HG03575 (cell line): Measurements from ENCODE around the gene PRMT3.

ENCODE experiments used
- ATAC-seq: cut with Tn5 transposase; IDR thresholded peaks from one replicate; pipeline ENCODE4 v1.9.1; 2021; ENCODE audit not compliant: unreplicated experiment, insufficient number of reproducible peaks, low FRiP score; ENCODE audit errors: extremely low read depth

Gene PRMT3

DNA sequence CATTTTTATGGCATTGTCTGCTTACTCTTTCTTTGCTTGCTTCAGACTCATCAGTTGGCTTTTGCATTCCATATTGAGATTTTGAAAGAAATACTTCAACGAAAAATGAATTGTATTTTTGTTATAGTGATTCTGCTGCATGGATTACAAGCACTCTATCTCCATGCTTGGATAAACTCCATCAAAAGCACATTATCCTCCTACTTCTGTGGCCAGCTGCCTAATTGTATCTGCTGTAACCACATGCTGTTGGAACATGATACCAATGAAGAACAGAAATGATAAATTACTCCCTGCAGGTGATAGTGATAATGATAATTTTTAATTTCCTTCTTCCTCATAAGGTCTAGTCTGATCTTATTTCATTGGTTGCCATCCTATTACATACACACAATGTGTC is 100.8 kb downstream of the PRMT3 start:
- no peak for ATAC-seq

DNA sequence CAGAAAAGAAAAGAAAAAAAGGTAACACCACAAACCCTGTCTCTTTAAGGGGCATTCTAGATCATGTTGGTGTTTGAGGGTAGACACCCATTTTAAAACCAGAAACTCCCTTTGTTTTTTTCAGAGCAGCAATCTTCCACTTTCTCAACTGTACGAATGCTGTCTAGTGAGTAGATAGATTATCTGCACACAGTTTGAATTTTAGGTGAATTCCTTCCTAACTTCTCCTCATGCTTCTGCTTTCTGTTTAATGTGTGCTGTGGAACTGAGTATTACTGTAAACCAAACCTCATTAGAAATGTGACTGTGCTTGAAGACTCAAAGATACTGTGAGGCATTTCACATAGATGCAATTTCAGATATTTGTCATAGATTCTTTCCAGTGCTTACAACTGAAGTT is 102.4 kb downstream of the PRMT3 start:
- ATAC-seq, result peak; percentile 73

GRCh38 chr11:20493340-20493739 is 105.8 kb downstream of the PRMT3 start:
- no peak for ATAC-seq

- no peak for ATAC-seq
These were observed 109.7 kb downstream of the PRMT3 start for GRCh38 chr11:20497124-20497792.

- ATAC-seq, result no peak
These were observed 113.7 kb downstream of the PRMT3 start for GRCh38 chr11:20501252-20501651.

DNA sequence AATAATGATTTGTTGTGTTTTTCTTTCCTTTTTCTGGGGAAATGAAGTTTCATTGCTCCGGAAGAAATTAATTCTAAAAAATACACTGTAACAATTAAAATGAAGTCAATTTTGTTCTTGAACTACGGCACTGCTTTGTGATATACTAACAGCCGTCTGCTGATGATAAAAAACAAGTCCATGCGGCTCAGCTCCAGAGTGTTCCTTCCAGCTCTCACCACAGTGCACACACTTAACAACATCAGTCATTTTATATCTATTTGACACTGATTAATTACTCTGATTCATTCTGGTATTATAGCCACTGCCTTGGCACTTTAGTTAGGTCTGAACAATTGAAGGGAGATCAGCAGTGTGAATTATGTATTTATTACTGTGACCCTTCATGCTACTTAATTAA is 114.5 kb downstream of the PRMT3 start:
- no peak for ATAC-seq

DNA sequence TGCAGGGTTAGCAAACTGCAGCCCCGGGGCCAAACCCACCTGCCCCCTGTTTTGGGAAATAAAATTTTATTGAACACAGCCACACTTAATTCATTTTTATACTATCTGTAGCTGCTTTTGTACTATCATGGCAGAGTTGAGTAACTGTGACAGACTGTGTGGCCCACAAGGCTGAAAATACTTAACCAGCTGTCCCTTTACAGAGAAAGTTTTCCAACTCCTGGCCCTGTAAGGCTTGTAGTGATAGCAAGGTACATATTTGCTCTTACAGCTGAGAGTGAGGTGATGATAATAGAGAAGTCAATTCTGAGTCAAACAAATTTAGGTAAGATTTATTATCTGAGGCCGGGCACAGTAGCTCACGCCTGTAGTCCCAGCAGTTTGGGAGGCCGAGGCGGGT is 124.5 kb downstream of the PRMT3 start:
- no peak for ATAC-seq

DNA sequence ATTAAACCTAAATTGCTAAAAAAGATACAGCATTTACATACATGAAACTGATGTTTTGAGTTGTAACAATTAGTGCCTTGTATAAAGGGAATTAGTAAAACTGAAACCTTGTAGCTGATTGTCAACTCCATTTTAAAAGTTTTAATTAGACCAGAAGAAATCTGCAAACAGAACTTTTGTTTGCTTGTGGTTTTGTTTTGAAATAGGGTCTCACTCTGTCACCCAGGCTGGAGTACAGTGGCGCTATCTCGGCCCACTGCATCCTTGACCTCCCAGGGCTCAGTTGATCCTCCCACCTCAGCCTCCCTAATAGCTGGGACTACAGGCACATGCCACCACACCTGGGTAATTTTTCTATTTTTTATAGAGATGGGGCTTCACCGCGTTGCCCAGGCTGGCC is 125.4 kb downstream of the PRMT3 start:
- no peak for ATAC-seq

DNA sequence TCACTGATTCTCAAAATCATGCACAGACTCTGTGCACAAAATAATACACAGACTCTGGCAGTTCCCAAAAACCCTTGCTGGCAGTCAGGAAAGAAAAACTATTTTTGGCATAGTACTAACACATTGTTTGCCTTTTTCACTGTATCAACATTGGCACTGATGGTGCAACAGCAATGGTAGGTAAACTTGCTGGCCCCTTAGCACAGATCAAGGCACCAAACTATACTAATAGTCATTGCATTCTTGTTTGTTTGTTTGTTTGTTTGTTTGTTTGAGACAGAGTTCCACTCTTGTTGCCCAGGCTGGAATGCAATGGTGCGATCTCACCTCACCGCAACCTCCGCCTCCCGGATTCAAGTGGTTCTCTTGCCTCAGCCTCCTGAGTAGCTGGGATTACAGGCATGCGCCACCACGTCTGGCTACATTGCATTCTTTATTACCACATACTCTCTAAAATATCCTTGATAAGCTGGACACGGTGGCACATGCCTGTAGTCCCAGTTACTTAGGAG is 130.9 kb downstream of the PRMT3 start:
- no peak for ATAC-seq

DNA sequence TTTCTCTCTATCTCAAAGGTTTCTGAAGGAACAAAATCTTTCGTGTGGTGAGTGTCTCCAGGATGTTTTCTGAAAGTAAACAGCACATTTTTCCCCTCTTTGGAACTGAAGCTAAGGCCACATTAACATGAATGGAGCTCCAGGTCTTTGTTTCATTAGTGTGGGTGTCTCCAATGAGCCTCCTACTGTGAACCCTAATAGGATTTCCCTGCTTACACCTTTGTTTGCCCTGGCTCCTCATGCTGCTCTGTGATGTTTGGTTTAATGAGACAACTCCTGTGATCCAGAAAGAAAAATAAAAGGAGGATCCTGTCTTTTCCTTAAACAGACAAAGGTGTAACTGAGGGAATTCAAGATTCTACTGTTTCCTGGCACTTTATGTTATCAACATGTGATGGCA is 135.0 kb downstream of the PRMT3 start:
- no peak for ATAC-seq

GRCh38 chr11:20529757-20530156 is 142.2 kb downstream of the PRMT3 start:
- ATAC-seq, result no peak

DNA sequence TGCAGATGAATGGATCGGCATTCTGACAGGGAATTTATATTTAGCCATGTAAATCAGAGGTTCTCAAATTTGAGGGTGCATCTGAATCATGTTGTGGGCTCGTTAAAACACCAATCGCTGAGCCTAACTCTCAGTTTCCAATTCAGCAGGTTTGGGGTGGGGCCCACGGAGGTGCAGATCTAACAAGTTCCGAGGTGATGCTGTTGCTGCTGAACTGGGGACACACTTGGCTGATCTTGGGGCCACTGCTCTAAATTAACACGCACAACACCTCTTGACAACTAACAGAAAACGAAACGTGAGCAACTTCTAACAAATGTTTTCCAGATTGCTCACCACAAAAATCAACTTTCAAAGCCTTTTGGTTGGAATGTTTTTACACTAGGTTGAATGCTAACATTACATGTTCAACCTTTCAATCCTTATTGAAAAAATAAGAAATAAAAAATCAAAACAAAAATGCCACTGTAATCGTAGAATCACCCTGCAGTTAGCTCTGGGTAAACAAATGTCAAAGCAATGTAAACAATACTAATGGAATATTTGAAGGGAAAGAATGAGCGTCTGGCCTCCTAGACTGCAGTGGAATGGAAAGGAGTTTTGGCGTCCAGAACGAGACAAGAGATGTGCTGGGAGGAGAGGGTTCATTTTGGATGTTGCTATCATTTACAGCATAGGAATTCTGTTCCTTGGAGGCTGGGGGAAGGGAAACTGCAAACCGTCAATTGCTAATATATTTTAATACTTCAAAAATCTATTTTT is 143.6 kb downstream of the PRMT3 start:
- no peak for ATAC-seq

GRCh38 chr11:20535271-20535881 is 147.9 kb downstream of the PRMT3 start:
- no peak for ATAC-seq

DNA sequence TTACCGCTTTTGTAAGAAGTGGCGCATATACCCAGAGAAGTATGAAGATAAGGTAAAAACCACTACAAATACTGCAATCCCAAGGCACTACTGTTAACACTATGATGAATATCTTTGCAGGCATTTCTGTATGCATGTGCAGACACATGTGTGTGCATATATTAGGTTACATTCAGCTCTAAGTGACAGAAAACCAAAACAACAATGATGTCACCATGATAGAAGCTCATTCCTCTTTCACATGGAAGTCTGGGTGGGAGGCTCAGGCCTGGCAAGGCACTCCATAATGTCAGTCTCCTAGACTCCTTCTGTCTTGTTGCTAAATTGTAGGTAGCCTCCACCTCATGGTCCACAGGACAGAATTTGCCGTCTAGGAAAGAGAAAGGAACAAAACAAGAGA is 148.8 kb downstream of the PRMT3 start:
- ATAC-seq, result no peak

DNA sequence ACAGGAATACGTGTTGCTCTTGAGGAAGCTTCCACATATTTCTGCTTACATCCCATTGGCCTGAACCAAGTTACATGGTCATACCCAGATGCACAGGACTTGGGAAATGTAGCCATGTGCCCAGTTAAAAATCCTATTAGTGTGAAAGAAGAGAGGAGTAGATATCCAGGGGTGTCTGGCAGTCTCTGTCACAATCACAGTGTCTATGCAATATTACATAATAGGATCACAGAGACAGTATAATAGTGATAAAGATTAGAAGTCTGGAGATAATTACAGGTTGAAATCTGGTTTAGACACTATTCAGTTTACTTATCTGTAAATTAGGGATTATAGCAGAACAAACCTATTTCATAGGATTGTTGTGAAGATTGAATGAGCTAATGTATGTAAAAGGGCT is 149.3 kb downstream of the PRMT3 start:
- ATAC-seq, result no peak

GRCh38 chr11:20541503-20541902 is 154.0 kb downstream of the PRMT3 start:
- ATAC-seq, result no peak

DNA sequence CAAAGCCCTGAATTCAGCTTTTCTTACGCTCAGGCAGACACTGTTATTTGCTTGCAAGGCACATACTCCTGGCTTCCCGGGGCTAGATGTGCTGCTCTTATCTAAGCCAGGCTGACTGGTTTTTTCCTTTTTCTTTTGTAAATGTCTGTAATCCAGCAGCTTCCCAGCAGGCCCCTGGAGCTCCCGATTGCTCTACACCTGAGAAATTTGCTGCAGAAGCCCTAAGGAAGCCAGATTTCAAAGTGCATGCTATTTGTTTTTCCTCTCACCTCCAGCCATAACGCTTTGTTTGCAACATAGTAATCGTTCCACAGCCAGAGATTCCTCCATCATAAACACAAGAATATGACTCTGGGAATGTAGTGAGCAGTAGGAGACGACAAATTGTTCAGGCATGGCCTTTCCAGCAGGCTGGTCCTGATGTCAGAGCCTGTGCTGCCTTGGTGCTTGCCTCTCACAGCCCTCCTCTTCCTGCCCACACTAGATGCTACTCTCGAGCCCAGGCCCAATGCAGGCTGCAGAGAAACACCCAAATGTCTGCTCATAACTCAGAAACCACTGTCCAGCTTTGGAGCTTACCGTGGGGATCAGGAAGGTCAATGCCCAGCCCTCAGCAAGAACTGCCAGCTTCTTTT is 157.2 kb downstream of the PRMT3 start:
- ATAC-seq, result no peak

GRCh38 chr11:20547411-20547810 is 159.9 kb downstream of the PRMT3 start:
- ATAC-seq, result no peak

GRCh38 chr11:20551096-20551495 is 163.6 kb downstream of the PRMT3 start:
- ATAC-seq, result no peak

DNA sequence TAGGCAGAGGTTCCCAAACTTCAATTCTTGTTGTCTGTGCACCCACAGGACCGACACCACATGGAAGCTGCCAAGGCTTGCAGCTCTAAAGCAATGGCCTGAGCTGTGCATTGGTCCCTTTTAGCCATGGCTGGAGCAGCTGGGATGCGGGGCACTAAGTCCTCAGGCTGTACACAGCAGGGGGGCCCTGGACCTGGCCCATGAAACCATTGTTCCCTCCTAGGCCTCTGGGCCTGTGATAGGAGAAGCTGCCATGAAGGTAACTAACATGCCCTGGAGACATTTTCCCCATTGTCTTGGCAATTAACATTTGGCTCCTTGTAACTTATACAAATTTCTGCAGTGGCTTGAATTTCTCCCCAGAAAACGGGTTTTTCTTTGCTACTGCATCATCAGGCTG is 168.3 kb downstream of the PRMT3 start:
- ATAC-seq, result no peak
